HEK293T (cell line): ENCODE data around the gene TOM1L1.

ENCODE experiments used
- CTBP1 ChIP-seq: fragments of 450-650 bp; IDR thresholded peaks from 2 replicates; pipeline ENCODE4 v1.6.1; 2016; ENCODE audit warnings: borderline replicate concordance
- FOXM1 ChIP-seq: fragments of 450-650 bp; IDR thresholded peaks from 2 replicates; pipeline ENCODE4 v1.6.1; 2017; ENCODE audit warnings: mild to moderate bottlenecking, borderline replicate concordance

DNA sequence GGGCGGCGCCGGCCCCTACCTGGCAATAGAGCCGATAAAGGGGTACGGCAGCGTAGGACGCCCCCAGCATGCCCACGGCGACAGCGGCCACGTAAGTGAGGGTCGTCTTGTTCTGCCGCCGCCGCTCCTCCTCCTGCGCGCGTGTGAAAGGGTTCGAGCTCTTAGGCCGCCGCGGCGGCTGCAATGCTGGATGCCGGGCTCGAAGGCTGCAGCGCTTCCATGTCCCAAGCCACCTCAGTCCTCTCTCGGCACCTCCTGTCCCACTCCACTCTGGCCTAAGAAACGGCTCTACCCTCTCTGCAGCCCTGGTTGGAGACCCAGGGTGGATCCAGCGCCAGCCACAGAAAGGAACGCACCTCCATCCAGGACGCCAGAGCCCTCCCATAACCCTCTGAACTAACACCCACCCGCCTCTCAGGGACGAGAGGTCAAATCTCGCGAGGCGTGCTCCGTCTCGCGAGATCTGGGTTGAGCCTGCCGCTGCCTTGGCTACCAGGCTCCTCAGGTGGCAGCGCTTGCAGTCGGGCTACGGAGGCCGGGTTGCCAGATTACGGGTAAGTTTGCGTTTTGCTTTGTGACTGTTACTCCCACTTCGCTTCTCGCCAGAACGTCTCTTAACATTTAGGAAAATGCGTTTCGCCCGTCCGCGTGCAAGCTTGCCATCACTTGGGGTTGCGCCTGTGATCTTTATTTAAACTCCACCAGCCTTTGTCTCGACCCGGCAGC, 67.8 kb downstream of the TOM1L1 start, which contains the start of the genes COX11 and STXBP4:
- no peak for TF ChIP-seq FOXM1
- no peak for TF ChIP-seq CTBP1
